HG03108 (cell line): Measurements from ENCODE around the gene MTR.

Experiments
- ATAC-seq: cut with Tn5 transposase; IDR thresholded peaks from one replicate; pipeline ENCODE4 v1.9.1; 2021; ENCODE audit warnings: moderate library complexity; ENCODE audit not compliant: unreplicated experiment

MTR gene

GRCh38 chr1:236862219-236862591, 67.1 kb downstream of the MTR start:
- ATAC-seq: no peak

GRCh38 chr1:236862615-236863211, 67.6 kb downstream of the MTR start:
- no peak for ATAC-seq

GRCh38 chr1:236864211-236864610, 69.1 kb downstream of the MTR start:
- ATAC-seq: no peak

GRCh38 chr1:236864996-236865817, 70.1 kb downstream of the MTR start:
- ATAC-seq: no peak

GRCh38 chr1:236865818-236866155, 70.7 kb downstream of the MTR start:
- ATAC-seq: no peak

GRCh38 chr1:236868625-236869467, 73.8 kb downstream of the MTR start:
- peak; percentile 60 for ATAC-seq

- no peak for ATAC-seq
Measured at GRCh38 chr1:236869911-236870310, 74.8 kb downstream of the MTR start.

- peak; percentile 39 for ATAC-seq
Measured at GRCh38 chr1:236870721-236871120, 75.6 kb downstream of the MTR start.

- ATAC-seq: no peak
Measured at GRCh38 chr1:236872075-236872666, 77.1 kb downstream of the MTR start.

GRCh38 chr1:236875975-236876374, 80.9 kb downstream of the MTR start:
- no peak for ATAC-seq

GRCh38 chr1:236877661-236878060, 82.6 kb downstream of the MTR start:
- no peak for ATAC-seq

GRCh38 chr1:236880209-236880608, 85.1 kb downstream of the MTR start:
- ATAC-seq: no peak

GRCh38 chr1:236882678-236883077, 87.6 kb downstream of the MTR start:
- ATAC-seq: no peak

- ATAC-seq: no peak
Measured at GRCh38 chr1:236886199-236886598, 91.1 kb downstream of the MTR start.

GRCh38 chr1:236887081-236887480, 92.0 kb downstream of the MTR start:
- no peak for ATAC-seq

GRCh38 chr1:236888126-236888525, 93.0 kb downstream of the MTR start:
- no peak for ATAC-seq

- no peak for ATAC-seq
Measured at GRCh38 chr1:236888903-236889302, 93.8 kb downstream of the MTR start.

- ATAC-seq: no peak
Measured at GRCh38 chr1:236890152-236891056, 95.3 kb downstream of the MTR start.

GRCh38 chr1:236893626-236894545, 98.8 kb downstream of the MTR start:
- no peak for ATAC-seq
